HG02759 (cell line): ENCODE data around the gene JMJD1C.
"Not testable (repeated sequence)": the region's sequence is repeated elsewhere in the genome, so short reads cannot be mapped to it uniquely, and the experiment has no call there.

ENCODE experiments used
- ATAC-seq: cut with Tn5 transposase; IDR thresholded peaks from one replicate; pipeline ENCODE4 v1.9.1; 2021; ENCODE audit warnings: mild to moderate bottlenecking, moderate library complexity; ENCODE audit not compliant: unreplicated experiment

JMJD1C gene

GRCh38 chr10:63365976-63366765 is 99.6 kb downstream of the JMJD1C start:
- no peak for ATAC-seq

DNA sequence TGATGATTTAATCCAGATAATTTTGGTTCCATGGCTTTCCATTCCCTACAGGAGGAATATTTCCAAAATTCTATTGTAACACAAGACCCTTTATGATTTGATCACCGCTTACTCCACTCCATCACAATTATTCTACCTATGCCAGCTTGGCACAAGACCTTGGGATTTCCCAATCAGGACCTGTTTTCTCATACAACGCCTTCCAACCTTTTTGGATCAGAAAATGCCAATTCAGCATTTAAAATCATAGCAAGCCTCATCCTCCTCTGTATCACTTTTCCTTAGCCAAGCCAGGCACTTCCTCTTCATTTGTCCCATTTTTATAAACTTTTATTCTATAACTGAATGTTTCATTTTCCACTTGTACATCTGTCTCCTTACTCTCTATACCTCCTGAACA is 100.9 kb downstream of the JMJD1C start:
- ATAC-seq = no peak

DNA sequence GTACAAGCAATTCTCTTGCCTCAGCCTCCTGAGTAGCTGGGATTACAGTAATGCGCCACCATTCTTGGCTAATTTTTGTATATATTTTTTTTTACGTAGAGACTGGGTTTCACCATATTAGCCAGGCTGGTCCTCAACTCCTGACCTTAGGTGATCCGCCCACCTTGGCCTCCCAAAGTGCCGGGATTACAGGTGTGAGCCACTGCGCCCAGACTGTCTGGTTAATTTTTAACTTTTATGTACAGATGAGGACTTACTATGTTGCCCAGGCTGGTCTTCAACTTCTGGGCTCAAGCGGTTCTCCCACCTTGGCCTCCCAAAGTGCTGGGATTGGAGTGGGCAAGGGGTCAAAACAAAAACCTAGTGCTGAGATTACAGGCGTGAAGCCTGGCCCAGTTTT is 101.8 kb downstream of the JMJD1C start:
- ATAC-seq = no peak

GRCh38 chr10:63355682-63356081 is 110.1 kb downstream of the JMJD1C start:
- peak; percentile 11 for ATAC-seq

DNA sequence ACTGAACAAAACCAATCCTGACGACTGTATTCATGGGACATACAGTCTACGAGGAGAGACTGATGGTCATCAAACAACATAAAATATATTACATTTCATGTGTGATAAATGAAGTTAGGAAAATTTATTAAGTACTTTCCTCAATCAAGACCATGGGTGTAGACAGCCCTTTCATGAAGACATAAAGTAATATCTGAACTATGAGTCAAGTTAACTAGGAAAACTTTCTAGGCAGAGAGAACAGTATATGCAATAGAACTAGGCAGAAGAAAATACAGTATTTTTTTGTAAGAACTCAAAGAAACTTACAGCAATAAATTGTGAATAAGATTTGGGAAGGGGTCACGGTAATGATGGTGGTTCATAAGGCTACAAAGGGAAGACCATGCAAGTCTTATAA is 112.8 kb downstream of the JMJD1C start:
- ATAC-seq = no peak

DNA sequence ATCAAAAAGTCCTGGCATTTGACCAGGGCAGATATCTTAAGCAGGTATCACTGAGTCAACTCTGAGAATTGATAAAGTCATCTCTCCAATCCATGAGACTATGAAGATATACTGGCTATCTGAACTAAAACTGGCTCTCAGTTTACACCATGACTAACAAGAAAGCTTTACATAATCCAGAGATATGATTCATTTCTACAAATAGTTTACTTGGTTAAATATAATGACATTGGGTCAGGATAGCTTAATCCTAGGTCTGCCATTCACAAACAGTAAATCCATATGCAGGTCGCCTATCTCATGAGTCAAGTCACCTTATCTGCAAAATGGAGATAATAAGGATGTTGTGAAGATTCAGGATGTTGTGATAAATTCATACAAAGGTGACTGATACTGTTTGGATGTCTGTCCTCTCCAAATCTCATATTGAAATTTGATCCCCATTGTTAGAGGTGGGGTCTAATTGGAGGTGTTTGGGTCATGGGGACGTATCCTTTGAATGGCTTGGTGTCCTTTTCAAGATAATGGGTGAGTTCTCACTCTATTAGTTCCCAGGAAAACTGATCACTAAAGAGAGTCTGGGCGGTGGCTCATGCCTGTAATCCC is 117.4 kb downstream of the JMJD1C start:
- no peak for ATAC-seq

DNA sequence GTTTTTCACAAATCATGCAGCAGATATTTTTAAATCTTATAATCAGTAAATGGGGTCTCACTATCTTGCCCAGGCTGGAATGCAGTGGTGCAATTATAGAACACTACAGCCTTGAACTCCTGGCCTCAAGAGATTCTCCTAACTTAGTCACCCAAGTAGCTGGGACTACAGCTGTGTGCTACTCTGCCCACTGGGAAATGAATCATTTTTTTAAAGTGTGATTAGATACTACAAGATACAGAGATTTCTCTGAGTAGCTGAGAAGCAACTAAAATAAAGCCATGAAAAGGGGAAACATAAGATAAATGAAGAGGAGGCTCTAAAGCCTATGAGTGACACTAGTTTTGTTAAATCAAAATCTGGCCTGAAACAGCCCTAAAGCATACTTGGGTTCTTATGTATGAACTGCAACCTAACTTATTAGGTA is 119.7 kb downstream of the JMJD1C start:
- no peak for ATAC-seq

GRCh38 chr10:63344269-63344668 is 121.5 kb downstream of the JMJD1C start:
- no peak for ATAC-seq

DNA sequence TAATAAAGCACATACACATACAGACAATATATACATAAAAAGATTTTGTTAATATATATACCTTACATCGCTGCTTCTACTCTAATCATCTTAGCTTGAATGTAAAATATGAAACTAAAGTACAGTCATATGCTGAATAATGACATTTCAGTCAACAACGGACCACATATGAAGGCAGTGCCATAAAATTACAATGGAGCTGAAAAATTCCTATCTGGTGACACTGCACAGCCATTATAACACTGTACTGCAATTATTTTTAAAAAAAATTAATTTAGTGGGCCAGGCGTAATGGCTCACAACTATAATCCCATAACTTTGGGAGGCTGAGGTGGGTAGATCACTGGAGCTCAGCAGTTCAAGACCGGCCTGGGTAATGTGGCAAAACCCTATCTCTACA is 122.3 kb downstream of the JMJD1C start:
- no peak for ATAC-seq

DNA sequence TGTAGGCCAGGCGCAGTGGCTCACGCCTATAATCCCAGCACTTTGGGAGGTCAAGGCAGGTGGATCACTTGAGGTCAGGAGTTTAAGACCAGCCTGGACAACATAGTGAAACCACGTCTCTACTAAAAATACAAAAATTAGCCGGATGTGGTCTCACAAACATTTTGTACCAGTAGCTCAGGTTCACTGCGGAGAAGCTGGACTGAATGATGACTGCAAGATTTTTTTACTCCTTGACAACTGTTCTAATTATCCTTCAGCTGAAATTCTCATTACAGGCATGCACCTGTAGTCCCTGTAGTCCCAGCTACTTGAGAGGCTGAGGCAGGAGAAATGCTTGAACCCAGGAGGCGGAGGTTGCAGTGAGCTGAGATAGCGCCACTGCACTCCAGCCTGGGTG is 126.1 kb downstream of the JMJD1C start:
- ATAC-seq = not testable (repeated sequence)

DNA sequence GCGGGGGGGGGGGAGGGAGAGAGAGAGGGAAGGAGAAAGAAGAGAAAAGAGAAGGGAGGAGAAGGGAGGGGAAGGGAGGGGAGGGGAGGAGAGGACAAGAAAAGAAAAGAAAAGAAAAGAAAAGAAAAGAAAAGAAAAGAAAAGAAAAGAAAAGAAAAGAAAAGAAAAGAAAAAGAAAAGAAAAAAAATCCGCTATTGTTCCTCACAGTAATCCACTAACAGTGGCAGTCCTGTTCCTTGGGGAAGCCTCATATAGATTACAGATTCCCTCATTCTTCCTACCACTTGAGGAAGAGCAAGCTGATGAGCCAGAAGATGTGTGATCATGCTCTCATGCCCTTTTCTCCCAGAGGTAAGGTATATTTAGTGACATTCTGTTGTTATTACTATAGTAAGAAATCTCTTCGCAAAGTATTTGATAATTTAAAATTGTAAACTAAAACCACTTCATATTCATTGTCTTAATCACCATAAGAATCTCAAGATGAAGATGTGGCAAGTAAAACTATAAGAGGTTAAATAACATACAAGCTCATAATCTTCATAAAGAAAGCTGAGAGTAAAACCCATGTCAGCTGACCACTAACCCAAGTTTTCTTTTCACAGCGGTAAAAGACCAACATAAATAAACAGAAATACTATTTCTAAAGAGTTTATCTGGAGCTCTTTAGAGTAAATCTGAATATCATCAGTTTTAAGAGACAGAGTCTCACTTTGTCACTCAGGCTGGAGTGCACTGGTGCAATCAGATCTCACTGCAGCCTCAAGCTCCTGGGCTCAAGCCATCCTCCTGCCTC is 128.1 kb downstream of the JMJD1C start:
- no peak for ATAC-seq

DNA sequence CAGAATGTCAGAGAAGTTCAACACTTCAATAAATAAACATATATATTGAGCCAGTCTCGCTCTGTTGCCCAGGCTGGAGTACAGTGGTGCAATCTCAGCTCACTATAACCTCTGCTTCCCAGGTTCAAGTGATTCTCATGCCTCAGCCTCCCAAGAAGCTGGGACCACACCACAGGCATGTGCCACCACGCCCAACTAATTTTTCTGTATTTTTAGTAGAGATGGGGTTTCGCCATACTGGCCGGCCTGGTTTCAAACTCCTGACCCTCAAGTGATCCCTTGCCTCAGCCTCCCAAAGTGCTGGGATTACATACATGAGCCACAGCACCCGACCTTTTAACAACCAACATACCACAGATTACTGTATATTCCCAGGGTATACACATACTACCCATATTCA is 134.2 kb downstream of the JMJD1C start:
- no peak for ATAC-seq

- ATAC-seq = no peak
Observed at GRCh38 chr10:63324495-63324854, 141.3 kb downstream of the JMJD1C start.

DNA sequence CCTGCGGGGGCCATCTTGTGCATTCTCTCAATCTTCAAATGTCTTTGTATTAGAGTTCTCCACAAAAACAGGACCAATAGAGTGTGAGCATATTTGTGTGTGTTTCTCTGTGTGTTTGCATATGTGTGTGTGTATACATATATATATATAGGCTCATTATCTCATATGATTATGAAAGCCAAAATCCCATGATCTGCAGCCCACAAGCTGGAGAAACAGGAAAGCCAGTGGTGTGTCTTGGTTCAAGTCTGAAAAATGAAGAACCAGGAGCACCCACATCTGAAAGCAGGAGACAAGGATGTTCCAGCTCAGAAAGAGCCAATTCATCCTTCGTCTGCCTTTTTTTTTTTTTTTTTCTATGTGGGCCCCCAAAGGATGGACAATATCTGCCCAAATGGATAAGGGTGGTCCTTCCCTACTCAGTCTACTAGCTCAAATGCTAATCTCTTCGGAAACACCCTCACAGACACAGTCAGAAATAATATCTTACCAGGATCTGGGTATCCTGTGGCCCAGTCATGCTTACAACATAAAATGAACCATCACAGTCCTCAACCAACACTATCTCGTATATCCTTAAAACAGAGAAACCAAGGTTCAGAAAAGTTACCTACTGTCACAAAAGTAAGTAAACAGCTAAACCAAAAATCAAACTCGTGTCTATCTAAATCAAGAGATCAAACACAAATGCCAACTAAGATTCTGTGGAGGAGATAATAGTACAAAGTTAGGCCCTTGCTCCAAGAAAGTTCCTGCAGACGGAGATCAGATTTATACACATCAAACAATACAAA is 141.9 kb downstream of the JMJD1C start:
- ATAC-seq = no peak

GRCh38 chr10:63320683-63321082 is 145.1 kb downstream of the JMJD1C start:
- ATAC-seq = no peak

GRCh38 chr10:63319231-63319630 is 146.5 kb downstream of the JMJD1C start:
- no peak for ATAC-seq

DNA sequence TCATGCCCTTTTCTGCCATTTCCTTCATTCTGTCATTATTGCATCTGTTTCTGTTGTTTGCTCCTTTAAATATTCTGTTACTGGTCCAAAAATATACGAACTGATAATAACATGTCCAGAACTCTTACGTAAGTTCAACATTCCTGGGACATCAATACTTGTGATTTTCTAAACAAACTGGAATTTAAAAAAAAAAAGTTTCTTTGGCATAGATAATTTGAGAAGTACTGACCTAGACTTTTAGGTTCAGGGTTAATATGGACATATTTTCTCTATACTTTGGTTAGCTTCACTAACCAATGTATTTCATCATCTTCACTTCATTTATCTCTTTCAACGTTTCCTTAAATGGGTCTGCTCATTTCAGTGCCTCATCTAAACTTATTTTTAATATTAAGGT is 147.3 kb downstream of the JMJD1C start:
- no peak for ATAC-seq

DNA sequence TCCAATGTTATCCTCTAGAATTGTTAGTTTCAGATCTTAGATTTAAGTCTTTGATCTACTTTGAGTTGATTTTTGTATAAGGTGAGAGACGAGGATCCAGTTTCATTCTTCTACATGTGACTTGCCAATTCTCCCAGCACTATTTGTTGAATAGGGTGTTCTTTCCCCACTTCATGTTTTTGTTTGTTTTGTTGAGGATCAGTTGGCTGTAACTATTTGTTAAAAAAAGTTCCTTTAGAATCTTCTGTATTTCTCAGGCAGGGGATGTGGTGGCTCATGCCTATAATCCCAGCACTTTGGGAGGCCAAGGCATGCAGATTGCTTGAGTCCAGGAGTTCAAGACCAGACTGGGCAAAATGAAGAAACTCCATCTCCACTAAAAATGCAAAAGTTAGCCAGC is 151.8 kb downstream of the JMJD1C start:
- no peak for ATAC-seq

GRCh38 chr10:63313066-63313717 is 152.6 kb downstream of the JMJD1C start:
- no peak for ATAC-seq

GRCh38 chr10:63308628-63309027 is 157.1 kb downstream of the JMJD1C start:
- no peak for ATAC-seq

GRCh38 chr10:63304146-63304545 is 161.6 kb downstream of the JMJD1C start:
- no peak for ATAC-seq
